IMR-90 (cell line): Measurements from ENCODE around the gene LONP1. TPM values are rescaled to one million over a fixed set of nuclear protein-coding genes. Genes with fewer than 3 reads are reported as not detected.

Experiments used
- ATAC-seq: fragments of 200-7000 bp; cut with Tn5 transposase; 2 replicates; pipeline ENCODE4 v1.9.1; 2020; ENCODE audit warnings: low read depth, mild to moderate bottlenecking, moderate library complexity
- BruUV-seq: library from RNA; stranded (reverse); fragments of 400-500 nt; replicated peaks from 2 replicates; lab custom pipeline; 2021; lab: Mats Ljungman, UMichigan
- CTCF ChIA-PET: fragments of 300-600 bp; formaldehyde crosslinking; extraction: SDS; loops from one replicate; lab custom pipeline; 2021; ENCODE audit warnings: antibody characterized with exemption; lab: Yijun Ruan, JAX
- POLR2A ChIA-PET: fragments of 300-600 bp; sonication (Branson Sonifier 250); formaldehyde crosslinking; loops from one replicate; lab custom pipeline; 2022; ENCODE audit warnings: antibody characterized with exemption; ENCODE audit not compliant: unreplicated experiment; lab: Charles Lee
- DNase-seq: peaks from one replicate; pipeline ENCODE4 v3.0.0; 2013
- H2AFZ ChIP-seq: replicated peaks from 2 replicates; pipeline ENCODE3; 2013; ENCODE audit warnings: low read length, mild to moderate bottlenecking; ENCODE audit not compliant: poor library complexity
- H2AK5ac ChIP-seq: 2 replicates; pipeline ENCODE4 v1.6.1; 2013; ENCODE audit warnings: low read depth, low read length, inconsistent platforms
- H2AK9ac ChIP-seq: replicated peaks from 2 replicates; pipeline ENCODE3; 2013; ENCODE audit warnings: mild to moderate bottlenecking, low read depth, low read length, moderate library complexity; ENCODE audit not compliant: poor library complexity
- H2BK120ac ChIP-seq: 2 replicates; pipeline ENCODE4 v1.6.1; 2013; ENCODE audit warnings: low read depth, low read length, inconsistent platforms
- H2BK15ac ChIP-seq: 3 replicates; pipeline ENCODE4 v1.6.1; 2013; ENCODE audit warnings: low read depth, low read length, inconsistent platforms
- H2BK20ac ChIP-seq: 2 replicates; pipeline ENCODE4 v1.6.1; 2013; ENCODE audit warnings: low read depth, mild to moderate bottlenecking, inconsistent platforms, low read length, moderate library complexity
- H2BK5ac ChIP-seq: 2 replicates; pipeline ENCODE4 v1.6.1; 2013; ENCODE audit warnings: mild to moderate bottlenecking, low read depth, low read length, inconsistent platforms; ENCODE audit not compliant: poor library complexity, severe bottlenecking
- H3K14ac ChIP-seq: replicated peaks from 2 replicates; pipeline ENCODE4 v1.6.1; 2013; ENCODE audit warnings: low read depth, low read length, inconsistent platforms
- H3K18ac ChIP-seq: 2 replicates; pipeline ENCODE4 v1.6.1; 2013; ENCODE audit warnings: low read depth, low read length, control low read depth
- H3K23ac ChIP-seq: 2 replicates; pipeline ENCODE4 v1.6.1; 2013; ENCODE audit warnings: low read depth, low read length, inconsistent platforms
- H3K27ac ChIP-seq: 2 replicates; pipeline ENCODE4 v1.5.1; 2013; ENCODE audit warnings: mild to moderate bottlenecking, control low read depth, low read length; ENCODE audit not compliant: insufficient read depth
- H3K27me3 ChIP-seq: 2 replicates; pipeline ENCODE4 v1.6.1; 2013; ENCODE audit warnings: low read length; ENCODE audit not compliant: control insufficient read depth, insufficient read depth
- H3K36me3 ChIP-seq: 2 replicates; pipeline ENCODE4 v1.6.1; 2013; ENCODE audit warnings: low read length, mixed read lengths; ENCODE audit not compliant: control insufficient read depth, insufficient read depth
- H3K4ac ChIP-seq: 2 replicates; pipeline ENCODE4 v1.6.1; 2013; ENCODE audit warnings: low read depth, low read length, inconsistent platforms
- H3K4me1 ChIP-seq: 2 replicates; pipeline ENCODE4 v1.6.1; 2013; ENCODE audit warnings: low read length, mixed read lengths; ENCODE audit not compliant: control insufficient read depth, insufficient read depth
- H3K4me2 ChIP-seq: 2 replicates; pipeline ENCODE4 v1.6.1; 2013; ENCODE audit warnings: low read depth, mild to moderate bottlenecking, control low read depth, low read length, moderate library complexity
- H3K4me3 ChIP-seq: 2 replicates; pipeline ENCODE4 v1.5.1; 2013; ENCODE audit warnings: low read depth, mild to moderate bottlenecking, control low read depth, low read length, moderate library complexity; ENCODE audit not compliant: insufficient read depth
- H3K56ac ChIP-seq: 2 replicates; pipeline ENCODE4 v1.6.1; 2013; ENCODE audit warnings: low read length, inconsistent platforms; ENCODE audit not compliant: insufficient read depth; ENCODE audit errors: extremely low read depth
- H3K79me1 ChIP-seq, 2 experiments: 2 replicates each; pipeline ENCODE4 v1.6.1; 2013; ENCODE audit warnings: low read length in 2 of 2, inconsistent platforms in 1 of 2, low read depth in 1 of 2
- H3K9ac ChIP-seq: 2 replicates; pipeline ENCODE4 v1.6.1; 2013; ENCODE audit warnings: low read depth, low read length, control low read depth
- H3K9me1 ChIP-seq: 2 replicates; pipeline ENCODE4 v1.6.1; 2013; ENCODE audit warnings: low read length, inconsistent platforms; ENCODE audit not compliant: insufficient read depth
- H3K9me3 ChIP-seq: 2 replicates; pipeline ENCODE4 v1.6.1; 2013; ENCODE audit warnings: low read length; ENCODE audit not compliant: control insufficient read depth, insufficient read depth
- H4K20me1 ChIP-seq: 2 replicates; pipeline ENCODE4 v1.6.1; 2013; ENCODE audit warnings: low read length, inconsistent platforms; ENCODE audit not compliant: insufficient read depth
- H4K5ac ChIP-seq: 2 replicates; pipeline ENCODE4 v1.6.1; 2013; ENCODE audit warnings: mild to moderate bottlenecking, low read depth, low read length, control low read depth
- H4K8ac ChIP-seq, 2 experiments: 2 replicates each; pipeline ENCODE4 v1.6.1; 2013; ENCODE audit warnings: low read depth in 2 of 2, low read length in 2 of 2, control low read depth in 1 of 2, inconsistent platforms in 1 of 2
- H4K91ac ChIP-seq: 2 replicates; pipeline ENCODE4 v1.6.1; 2013; ENCODE audit warnings: low read depth, low read length, inconsistent platforms; ENCODE audit not compliant: insufficient read depth
- CEBPB ChIP-seq: IDR thresholded peaks from 2 replicates; pipeline ENCODE4 v1.6.1; 2012; ENCODE audit warnings: low read depth, low read length, improper control_type of control experiment
- FOS ChIP-seq: fragments of 150-350 bp; IDR thresholded peaks from 2 replicates; pipeline ENCODE4 v1.6.1; 2016; ENCODE audit warnings: low read depth, low read length
- WGBS, 2 experiments: methylation state at CpG; one replicate each; pipeline versions ENCODE4 v1.1.5 to v1.1.7; 2013; ENCODE audit warnings: missing lambda C conversion rate in 2 of 2; ENCODE audit not compliant: insufficient read length in 1 of 2; ENCODE audit errors: extremely low coverage in 2 of 2; 5-methylcytosine and 5-hydroxymethylcytosine counted together
- dilution Hi-C: fragments of 300-500 bp; cut with HindIII; formaldehyde crosslinking; loops from one replicate; pipeline ENCODE4 v1.14.3; 2018; ENCODE audit warnings: low sequenced_read_pairs; ENCODE audit not compliant: unreplicated experiment
- in situ Hi-C: fragments of 300-500 bp; cut with MboI; formaldehyde crosslinking; loops from 3 replicates; pipeline ENCODE4 v1.14.3; 2019; ENCODE audit warnings: low sequenced_read_pairs, inconsistent platforms, mixed read lengths
- intact Hi-C: fragments of 100-400 bp; cut with micrococcal nuclease; formaldehyde crosslinking; loops from 2 replicates; pipeline ENCODE4 v1.10.0; 2022
- polyA plus RNA-seq, 3 experiments: library from polyadenylated mRNA; depleted of rRNA; stranded (reverse); fragments of >200 nt; gene quantifications; 2 replicates each; pipeline ENCODE4 v1.2.3, GENCODE V29; 2012; ENCODE audit warnings: low replicate concordance in 1 of 3
- total RNA-seq: library from RNA; depleted of rRNA; stranded (reverse); fragments of >200 nt; gene quantifications from 2 replicates; pipeline ENCODE4 v1.2.3, GENCODE V29; 2012; rRNA removed

The LONP1 gene
- total and polyA plus RNA-seq, 2 of the 4 experiments (the other 2 are of a cell fraction), result 64.2 to 93.2 TPM

- Histone ChIP-seq H3K23ac (no peak overlapping the region), H3K27me3 (no peaks in the 10 kb centered on the region), H3K9me1 (peaks cover 28% of the 10 kb centered on the region), H3K18ac (no peak overlapping the region), H2AK5ac (no peak overlapping the region), H4K5ac (no peak overlapping the region), H3K79me1 (peaks cover 30 to 75% of the 10 kb centered on the region in 2 experiments), H2AK9ac (no peak overlapping the region), H3K14ac (no peak overlapping the region), H2AFZ (no peak overlapping the region), H3K4me2 (no peak overlapping the region), H3K56ac (no peak overlapping the region), H3K4me1 (peaks cover 8% of the 10 kb centered on the region), H3K4ac (no peak overlapping the region), H2BK15ac (no peak overlapping the region), H4K91ac (no peak overlapping the region), H3K9me3 (no peaks in the 10 kb centered on the region), H2BK5ac (no peak overlapping the region), H4K20me1 (peaks cover 77% of the 10 kb centered on the region), H3K4me3 (no peak overlapping the region), H3K36me3 (peaks cover 38% of the 10 kb centered on the region), H4K8ac (no peak overlapping the region), H3K27ac (no peak overlapping the region), H2BK20ac (no peak overlapping the region), H3K9ac (no peak overlapping the region), H2BK120ac (no peak overlapping the region)
- TF ChIP-seq FOS, result no peak
- TF ChIP-seq CEBPB, result peak; percentile 50; the same call in 1 of the 2 replicates
- no peak for ATAC-seq
- in situ Hi-C loops (no loop called here), dilution Hi-C loops (no loop called here), intact Hi-C loops (no loop called here)
- WGBS, 2 experiments, result 100% methylated on average over 1 of the region's 2 CpGs; no CpG with 5 or more reads in 1 of the 2 experiments
- DNase-seq, result no peak
- no TSS peak for BruUV-seq
- ChIA-PET POLR2A (no interaction called here), CTCF (interaction anchor here (1.0 kb wide), 1 partner anchor 11 kb away, joined by 3 read pairs; no protein-coding TSS in a partner anchor)
Measured at GRCh38 chr19:5642204-5642603, 77.7 kb downstream of the LONP1 start.

Other genes starting within 250 kb of the LONP1 start
- not detected in 2 replicates for gene TINCR, start 152.2 kb downstream of the LONP1 start, total RNA-seq
- 0.03 and 0.05 TPM in 2 replicates for gene TINCR, start 152.2 kb downstream of the LONP1 start, polyA plus RNA-seq (2012; rRNA removed)
- gene SAFB2, start 97.4 kb downstream of the LONP1 start, total RNA-seq, result 11.8 and 17.8 TPM in 2 replicates
- gene SAFB2, start 97.4 kb downstream of the LONP1 start, polyA plus RNA-seq (2012; rRNA removed), result 26.2 and 28.6 TPM in 2 replicates
- 18.5 and 26.1 TPM in 2 replicates for gene SAFB, start 97.1 kb downstream of the LONP1 start, total RNA-seq
- 36.6 and 41.2 TPM in 2 replicates for gene SAFB, start 97.1 kb downstream of the LONP1 start, polyA plus RNA-seq (2012; rRNA removed)
- gene MICOS13, start 39.6 kb downstream of the LONP1 start, total RNA-seq, result 14.5 and 15.8 TPM in 2 replicates
- 48.9 and 80.2 TPM in 2 replicates for gene MICOS13, start 39.6 kb downstream of the LONP1 start, polyA plus RNA-seq (2012; rRNA removed)
- 1.9 and 2.2 TPM in 2 replicates for gene HSD11B1L, start 39.1 kb downstream of the LONP1 start, total RNA-seq
- gene HSD11B1L, start 39.1 kb downstream of the LONP1 start, polyA plus RNA-seq (2012; rRNA removed), result 7.2 and 8.2 TPM in 2 replicates
- 232 and 251 TPM in 2 replicates for gene RPL36, start 29.9 kb downstream of the LONP1 start, total RNA-seq
- 757 and 1,037 TPM in 2 replicates for gene RPL36, start 29.9 kb downstream of the LONP1 start, polyA plus RNA-seq (2012; rRNA removed)
- gene CATSPERD, start 491 bp upstream of the LONP1 start, total RNA-seq, result not detected in 2 replicates
- gene CATSPERD, start 491 bp upstream of the LONP1 start, polyA plus RNA-seq (2012; rRNA removed), result not detected in 2 replicates
- 0.28 TPM in 1 of 2 replicates, not detected in the other for gene PRR22, start 64.6 kb upstream of the LONP1 start, total RNA-seq
- 0.92 and 1.6 TPM in 2 replicates for gene PRR22, start 64.6 kb upstream of the LONP1 start, polyA plus RNA-seq (2012; rRNA removed)
- 12.4 and 14.2 TPM in 2 replicates for gene DUS3L, start 71.0 kb upstream of the LONP1 start, total RNA-seq
- gene DUS3L, start 71.0 kb upstream of the LONP1 start, polyA plus RNA-seq (2012; rRNA removed), result 21.3 and 25.6 TPM in 2 replicates
- gene NRTN, start 84.9 kb upstream of the LONP1 start, total RNA-seq, result 0.18 TPM in 1 of 2 replicates, not detected in the other
- 0.17 and 0.37 TPM in 2 replicates for gene NRTN, start 84.9 kb upstream of the LONP1 start, polyA plus RNA-seq (2012; rRNA removed)
- not detected in 2 replicates for gene FUT6, start 119.6 kb upstream of the LONP1 start, total RNA-seq
- not detected in 2 replicates for gene FUT6, start 119.6 kb upstream of the LONP1 start, polyA plus RNA-seq (2012; rRNA removed)
- gene FUT3, start 131.3 kb upstream of the LONP1 start, total RNA-seq, result not detected in 2 replicates
- gene FUT3, start 131.3 kb upstream of the LONP1 start, polyA plus RNA-seq (2012; rRNA removed), result not detected in 2 replicates
- gene FUT5, start 150.4 kb upstream of the LONP1 start, total RNA-seq, result not detected in 2 replicates
- gene FUT5, start 150.4 kb upstream of the LONP1 start, polyA plus RNA-seq (2012; rRNA removed), result not detected in 2 replicates
- 297 and 375 TPM in 2 replicates for gene NDUFA11, start 183.6 kb upstream of the LONP1 start, total RNA-seq
- 1,140 and 1,276 TPM in 2 replicates for gene NDUFA11, start 183.6 kb upstream of the LONP1 start, polyA plus RNA-seq (2012; rRNA removed)
- 1.4 and 1.7 TPM in 2 replicates for gene VMAC, start 184.7 kb upstream of the LONP1 start, total RNA-seq
- gene VMAC, start 184.7 kb upstream of the LONP1 start, polyA plus RNA-seq (2012; rRNA removed), result 3.1 TPM in 2 replicates
- 0.54 and 1.4 TPM in 2 replicates for gene CAPS, start 194.1 kb upstream of the LONP1 start, total RNA-seq
- 4.9 and 5.6 TPM in 2 replicates for gene CAPS, start 194.1 kb upstream of the LONP1 start, polyA plus RNA-seq (2012; rRNA removed)